ENCODE measurements around the gene ANTXR1.

The ANTXR1 gene

GRCh38 chr2:69167469-69167822, 154.5 kb downstream of the ANTXR1 start:
- 94% methylated on average over 3 of the region's 4 CpGs for WGBS
- no peak overlapping the region for H3K4me3 ChIP-seq (ENCODE audit: insufficient read depth in 1 of 2, low read depth in 1 of 2, low read length in 2 of 2)
- H4K8ac ChIP-seq (ENCODE audit: low read length): peak overlapping the region; percentile 67
- H4K91ac ChIP-seq (ENCODE audit: low read length): peak overlapping the region; percentile 83
- no peak overlapping the region for H2BK15ac ChIP-seq (ENCODE audit: low read depth, poor library complexity, severe bottlenecking)
- H2BK12ac ChIP-seq (ENCODE audit: low read length in 2 of 2): peak overlapping the region; percentile 91 to 99
- no peak overlapping the region for H3K27ac ChIP-seq (ENCODE audit: low read length, poor library complexity, severe bottlenecking)
- peaks cover 11% of the 10 kb centered on the region for H3K4me1 ChIP-seq (ENCODE audit: control insufficient read depth, insufficient read depth, low read depth, low read length)
- H3K18ac ChIP-seq (ENCODE audit: low read depth in 1 of 2, low read length in 2 of 2): peak overlapping the region; percentile 71 to 94
- H3K9me3 ChIP-seq (ENCODE audit: control insufficient read depth, low read length): no peaks in the 10 kb centered on the region
- peak overlapping the region in 1 of 2 experiments; percentile 19 for H3K14ac ChIP-seq (ENCODE audit: low read length in 2 of 2)
- H3K4me2 ChIP-seq (ENCODE audit: low read length, poor library complexity, severe bottlenecking): no peak overlapping the region
- no peak overlapping the region for H2AK5ac ChIP-seq (ENCODE audit: low read length, severe bottlenecking)
- DNase-seq: no peak
- H3K4ac ChIP-seq (ENCODE audit: low read depth in 1 of 2, low read length in 2 of 2): peak overlapping the region; percentile 74 to 83
- H2BK120ac ChIP-seq (ENCODE audit: low read depth, low read length): peak overlapping the region; percentile 58
- H2BK5ac ChIP-seq (ENCODE audit: low read depth, low read length, poor library complexity, severe bottlenecking): no peak overlapping the region
- H3K23ac ChIP-seq (ENCODE audit: low read length in 2 of 2): no peak overlapping the region
- H3K9ac ChIP-seq (ENCODE audit: low read length): no peak overlapping the region
- H3K27me3 ChIP-seq (ENCODE audit: control insufficient read depth in 1 of 2, insufficient read depth in 1 of 2, low read length in 2 of 2): no peaks in the 10 kb centered on the region
- peaks cover 6% of the 10 kb centered on the region for H3K79me1 ChIP-seq (replicated peaks; ENCODE audit: low read length, poor library complexity, severe bottlenecking)
- no peak overlapping the region for H2AFZ ChIP-seq (ENCODE audit: low read depth, low read length)
- peaks cover 16 to 17% of the 10 kb centered on the region in 2 experiments for H3K36me3 ChIP-seq (ENCODE audit: control insufficient read depth in 1 of 2, insufficient read depth in 2 of 2, low read depth in 1 of 2, low read length in 2 of 2)

GRCh38 chr2:69168144-69168813, 155.3 kb downstream of the ANTXR1 start:
- H3K14ac ChIP-seq (ENCODE audit: low read length in 2 of 2): peak overlapping the region in 1 of 2 experiments; percentile 44
- peak overlapping the region; percentile 55 for H2BK15ac ChIP-seq (ENCODE audit: low read depth, poor library complexity, severe bottlenecking)
- H3K9me3 ChIP-seq (ENCODE audit: control insufficient read depth, low read length): no peaks in the 10 kb centered on the region
- WGBS: 20% methylated on average over 3 of the region's 3 CpGs
- H3K4me1 ChIP-seq (ENCODE audit: control insufficient read depth, insufficient read depth, low read depth, low read length): peaks cover 11% of the 10 kb centered on the region
- peaks cover 6% of the 10 kb centered on the region for H3K79me1 ChIP-seq (replicated peaks; ENCODE audit: low read length, poor library complexity, severe bottlenecking)
- peak overlapping the region; percentile 67 for H4K8ac ChIP-seq (ENCODE audit: low read length)
- H2AK5ac ChIP-seq (ENCODE audit: low read length, severe bottlenecking): peak overlapping the region; percentile 38
- no peak overlapping the region for H3K9ac ChIP-seq (ENCODE audit: low read length)
- H3K36me3 ChIP-seq (ENCODE audit: control insufficient read depth in 1 of 2, insufficient read depth in 2 of 2, low read depth in 1 of 2, low read length in 2 of 2): peaks cover 16 to 17% of the 10 kb centered on the region in 2 experiments
- DNase-seq: no peak
- no peak overlapping the region for H3K27ac ChIP-seq (ENCODE audit: low read length, poor library complexity, severe bottlenecking)
- H3K4me2 ChIP-seq (ENCODE audit: low read length, poor library complexity, severe bottlenecking): no peak overlapping the region
- H3K18ac ChIP-seq (ENCODE audit: low read depth in 1 of 2, low read length in 2 of 2): peak overlapping the region; percentile 87
- no peaks in the 10 kb centered on the region for H3K27me3 ChIP-seq (ENCODE audit: control insufficient read depth in 1 of 2, insufficient read depth in 1 of 2, low read length in 2 of 2)
- H3K4ac ChIP-seq (ENCODE audit: low read depth in 1 of 2, low read length in 2 of 2): peak overlapping the region in 1 of 2 experiments; percentile 77
- H2BK12ac ChIP-seq (ENCODE audit: low read length in 2 of 2): peak overlapping the region; percentile 18 to 80
- peak overlapping the region; percentile 44 for H4K91ac ChIP-seq (ENCODE audit: low read length)
- peak overlapping the region; percentile 76 for H2BK120ac ChIP-seq (ENCODE audit: low read depth, low read length)
- H3K23ac ChIP-seq (ENCODE audit: low read length in 2 of 2): peak overlapping the region in 1 of 2 experiments; percentile 23
- no peak overlapping the region for H3K4me3 ChIP-seq (ENCODE audit: insufficient read depth in 1 of 2, low read depth in 1 of 2, low read length in 2 of 2)
- no peak overlapping the region for H2AFZ ChIP-seq (ENCODE audit: low read depth, low read length)
- H2BK5ac ChIP-seq (ENCODE audit: low read depth, low read length, poor library complexity, severe bottlenecking): no peak overlapping the region

- H2BK5ac ChIP-seq (ENCODE audit: low read depth, low read length, poor library complexity, severe bottlenecking): no peak overlapping the region
- no peak overlapping the region for H3K27ac ChIP-seq (ENCODE audit: low read length, poor library complexity, severe bottlenecking)
- peak overlapping the region; percentile 76 for H2BK120ac ChIP-seq (ENCODE audit: low read depth, low read length)
- no peak overlapping the region for H3K4me2 ChIP-seq (ENCODE audit: low read length, poor library complexity, severe bottlenecking)
- no peak for DNase-seq
- H3K9me3 ChIP-seq (ENCODE audit: control insufficient read depth, low read length): no peaks in the 10 kb centered on the region
- H3K36me3 ChIP-seq (ENCODE audit: control insufficient read depth in 1 of 2, insufficient read depth in 2 of 2, low read depth in 1 of 2, low read length in 2 of 2): peaks cover 14 to 16% of the 10 kb centered on the region in 2 experiments
- no peaks in the 10 kb centered on the region for H3K27me3 ChIP-seq (ENCODE audit: control insufficient read depth in 1 of 2, insufficient read depth in 1 of 2, low read length in 2 of 2)
- H2BK12ac ChIP-seq (ENCODE audit: low read length in 2 of 2): peak overlapping the region; percentile 90 to 91
- peak overlapping the region in 1 of 2 experiments; percentile 71 for H3K4ac ChIP-seq (ENCODE audit: low read depth in 1 of 2, low read length in 2 of 2)
- peaks cover 6% of the 10 kb centered on the region for H3K79me1 ChIP-seq (replicated peaks; ENCODE audit: low read length, poor library complexity, severe bottlenecking)
- peak overlapping the region; percentile 82 for H2BK15ac ChIP-seq (ENCODE audit: low read depth, poor library complexity, severe bottlenecking)
- H4K91ac ChIP-seq (ENCODE audit: low read length): peak overlapping the region; percentile 72
- H3K14ac ChIP-seq (ENCODE audit: low read length in 2 of 2): peak overlapping the region in 1 of 2 experiments; percentile 35
- no peak overlapping the region for H3K4me3 ChIP-seq (ENCODE audit: insufficient read depth in 1 of 2, low read depth in 1 of 2, low read length in 2 of 2)
- no peak overlapping the region for H2AFZ ChIP-seq (ENCODE audit: low read depth, low read length)
- peak overlapping the region; percentile 84 to 88 for H3K18ac ChIP-seq (ENCODE audit: low read depth in 1 of 2, low read length in 2 of 2)
- 80% methylated on average over 6 of the region's 6 CpGs for WGBS
- peak overlapping the region; percentile 33 for H2AK5ac ChIP-seq (ENCODE audit: low read length, severe bottlenecking)
- H3K4me1 ChIP-seq (ENCODE audit: control insufficient read depth, insufficient read depth, low read depth, low read length): peaks cover 8% of the 10 kb centered on the region
- no peak overlapping the region for H3K9ac ChIP-seq (ENCODE audit: low read length)
- H3K23ac ChIP-seq (ENCODE audit: low read length in 2 of 2): peak overlapping the region in 1 of 2 experiments; percentile 60
- H4K8ac ChIP-seq (ENCODE audit: low read length): peak overlapping the region; percentile 56
These were observed 156.1 kb downstream of the ANTXR1 start for GRCh38 chr2:69168950-69169654.
